PC-3 (cell line): Measurements from ENCODE around the gene COL4A1. TPM values are rescaled to one million over a fixed set of nuclear protein-coding genes. Genes with fewer than 3 reads are reported as not detected.

Experiments
- ATAC-seq: fragments of 200-7000 bp; cut with Tn5 transposase; 2 replicates; pipeline ENCODE4 v1.9.1; 2020; ENCODE audit warnings: mild to moderate bottlenecking, moderate library complexity
- BruUV-seq: library from RNA; stranded (reverse); fragments of 400-500 nt; replicated peaks from 2 replicates; lab custom pipeline; 2021; lab: Mats Ljungman, UMichigan
- CTCF ChIA-PET: fragments of 300-600 bp; sonication (Branson Sonifier 250); formaldehyde crosslinking; loops from one replicate; lab custom pipeline; 2022; ENCODE audit warnings: antibody characterized with exemption; lab: Charles Lee
- POLR2A ChIA-PET: fragments of 300-600 bp; sonication (Branson Sonifier 250); formaldehyde crosslinking; loops from one replicate; lab custom pipeline; 2022; ENCODE audit warnings: antibody characterized with exemption; ENCODE audit not compliant: unreplicated experiment; lab: Charles Lee
- DNase-seq: peaks from one replicate; pipeline ENCODE4 v3.0.0-alpha.2; 2015
- H2AFZ ChIP-seq: fragments of 300-600 bp; sonication (generic); 2 replicates; pipeline ENCODE4 v1.6.0; 2016; ENCODE audit warnings: antibody characterized with exemption, low read length
- H3F3A ChIP-seq: fragments of 300-600 bp; sonication (generic); one replicate; pipeline ENCODE4 v1.6.0; 2017; ENCODE audit warnings: antibody characterized with exemption, low read length, control low read depth, mild to moderate bottlenecking; ENCODE audit not compliant: unreplicated experiment
- H3K27ac ChIP-seq: fragments of 300-600 bp; sonication (generic); 2 replicates; pipeline ENCODE4 v1.5.1; 2016; ENCODE audit warnings: mild to moderate bottlenecking, low read length
- H3K27me3 ChIP-seq: fragments of 300-600 bp; sonication (generic); 2 replicates; pipeline ENCODE4 v1.6.1; 2016; ENCODE audit warnings: low read length, mixed read lengths
- H3K36me3 ChIP-seq: fragments of 300-600 bp; sonication (generic); 2 replicates; pipeline ENCODE4 v1.6.1; 2016; ENCODE audit warnings: low read depth, mixed run types, low read length, mixed read lengths
- H3K4me1 ChIP-seq: fragments of 300-600 bp; sonication (generic); 2 replicates; pipeline ENCODE4 v1.5.1; 2016; ENCODE audit warnings: low read length; ENCODE audit not compliant: insufficient read depth
- H3K4me2 ChIP-seq: fragments of 300-600 bp; sonication (generic); 2 replicates; pipeline ENCODE4 v1.6.0; 2016; ENCODE audit warnings: low read length
- H3K4me3 ChIP-seq: fragments of 300-600 bp; sonication (generic); 2 replicates; pipeline ENCODE4 v1.5.1; 2016; ENCODE audit warnings: mild to moderate bottlenecking, low read length, mixed read lengths
- H3K79me2 ChIP-seq: fragments of 300-600 bp; sonication (generic); 2 replicates; pipeline ENCODE4 v1.6.1; 2017; ENCODE audit warnings: low read length, mixed read lengths
- H3K9ac ChIP-seq: fragments of 300-600 bp; sonication (generic); 2 replicates; pipeline ENCODE4 v1.6.0; 2016; ENCODE audit warnings: mild to moderate bottlenecking, low read length
- H3K9me2 ChIP-seq: fragments of 300-600 bp; sonication (generic); replicated peaks from 2 replicates; pipeline ENCODE4 v1.6.1; 2016; ENCODE audit warnings: mixed run types, low read length, mixed read lengths
- H3K9me3 ChIP-seq: fragments of 300-600 bp; sonication (generic); 2 replicates; pipeline ENCODE4 v1.6.1; 2016; ENCODE audit warnings: low read length, mixed read lengths
- H4K20me1 ChIP-seq: fragments of 300-600 bp; sonication (generic); 2 replicates; pipeline ENCODE4 v1.6.1; 2016; ENCODE audit warnings: low read length, mixed read lengths
- EZH2 ChIP-seq: fragments of 300-600 bp; sonication (generic); IDR thresholded peaks from one replicate; pipeline ENCODE4 v1.6.1; 2017; ENCODE audit warnings: antibody characterized with exemption, mild to moderate bottlenecking, low read length; ENCODE audit not compliant: unreplicated experiment
- EZH2phosphoT487 ChIP-seq: fragments of 300-600 bp; sonication (generic); IDR thresholded peaks from 2 replicates; pipeline ENCODE4 v1.6.1; 2018; ENCODE audit warnings: mild to moderate bottlenecking, antibody characterized with exemption, low read length, borderline replicate concordance
- intact Hi-C: fragments of 100-400 bp; cut with micrococcal nuclease; formaldehyde crosslinking; loops from 2 replicates; pipeline ENCODE4 v1.9.0; 2023
- total RNA-seq: library from RNA; depleted of rRNA; stranded (reverse); fragments of >200 nt; gene quantifications from 2 replicates; pipeline ENCODE4 v1.2.3, GENCODE V29; 2014
- TF ChIP-seq, protein P1 (sequence below): fragments of 300-600 bp; sonication (generic); conservative IDR thresholded peaks from 2 replicates; pipeline ENCODE4 v1.5.1; 2017; ENCODE audit warnings: antibody characterized with exemption, low read depth, mild to moderate bottlenecking, low read length

Gene COL4A1
- total RNA-seq, 1 experiment from 2014 or later = 48.7 TPM

DNA sequence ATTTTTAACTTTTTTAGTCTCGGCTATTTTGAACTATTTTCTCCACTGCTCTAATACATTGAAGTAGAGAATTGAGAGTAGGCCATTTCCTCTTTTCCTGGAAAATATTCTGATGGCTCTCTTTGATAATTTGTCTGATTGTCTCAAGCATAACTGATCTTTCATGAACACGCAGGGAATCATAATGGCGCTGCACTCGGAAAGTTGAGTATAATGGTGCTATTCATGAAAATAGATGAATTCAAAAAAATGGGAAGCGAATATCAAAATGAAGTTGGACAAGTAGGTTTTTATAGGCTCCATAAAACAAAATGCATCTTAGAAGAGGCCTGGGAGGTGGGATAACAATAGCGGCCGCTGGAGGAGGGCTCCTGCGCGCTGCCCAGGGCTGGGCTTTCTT, 29.2 kb upstream of the COL4A1 start:
- H3K9me3 ChIP-seq = no peaks in the 10 kb centered on the region
- no peak overlapping the region for H3K4me3 ChIP-seq
- H3K4me2 ChIP-seq = no peak overlapping the region
- H3K9me2 ChIP-seq = no peaks in the 10 kb centered on the region
- no peaks in the 10 kb centered on the region for H3F3A ChIP-seq
- no peak overlapping the region for H3K27ac ChIP-seq
- intact Hi-C loops = no loop called here
- POLR2A ChIA-PET = no interaction called here
- ATAC-seq (no peak), DNase-seq (no peak)
- H3K9ac ChIP-seq = no peak overlapping the region
- no peaks in the 10 kb centered on the region for H3K27me3 ChIP-seq
- TF ChIP-seq EZH2 (no peak), EZH2phosphoT487 (no peak)
- TF ChIP-seq, protein P1, sequence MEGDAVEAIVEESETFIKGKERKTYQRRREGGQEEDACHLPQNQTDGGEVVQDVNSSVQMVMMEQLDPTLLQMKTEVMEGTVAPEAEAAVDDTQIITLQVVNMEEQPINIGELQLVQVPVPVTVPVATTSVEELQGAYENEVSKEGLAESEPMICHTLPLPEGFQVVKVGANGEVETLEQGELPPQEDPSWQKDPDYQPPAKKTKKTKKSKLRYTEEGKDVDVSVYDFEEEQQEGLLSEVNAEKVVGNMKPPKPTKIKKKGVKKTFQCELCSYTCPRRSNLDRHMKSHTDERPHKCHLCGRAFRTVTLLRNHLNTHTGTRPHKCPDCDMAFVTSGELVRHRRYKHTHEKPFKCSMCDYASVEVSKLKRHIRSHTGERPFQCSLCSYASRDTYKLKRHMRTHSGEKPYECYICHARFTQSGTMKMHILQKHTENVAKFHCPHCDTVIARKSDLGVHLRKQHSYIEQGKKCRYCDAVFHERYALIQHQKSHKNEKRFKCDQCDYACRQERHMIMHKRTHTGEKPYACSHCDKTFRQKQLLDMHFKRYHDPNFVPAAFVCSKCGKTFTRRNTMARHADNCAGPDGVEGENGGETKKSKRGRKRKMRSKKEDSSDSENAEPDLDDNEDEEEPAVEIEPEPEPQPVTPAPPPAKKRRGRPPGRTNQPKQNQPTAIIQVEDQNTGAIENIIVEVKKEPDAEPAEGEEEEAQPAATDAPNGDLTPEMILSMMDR = no peak
- CTCF ChIA-PET = no interaction called here
- BruUV-seq = no TSS peak
- H3K4me1 ChIP-seq = no peaks in the 10 kb centered on the region
- no peak overlapping the region for H2AFZ ChIP-seq
- H3K79me2 ChIP-seq = 0 out of 2 replicates have a peak, but pooled peaks cover 6% of the 10 kb centered on the region
- H4K20me1 ChIP-seq = no peaks in the 10 kb centered on the region
- no peaks in the 10 kb centered on the region for H3K36me3 ChIP-seq

DNA sequence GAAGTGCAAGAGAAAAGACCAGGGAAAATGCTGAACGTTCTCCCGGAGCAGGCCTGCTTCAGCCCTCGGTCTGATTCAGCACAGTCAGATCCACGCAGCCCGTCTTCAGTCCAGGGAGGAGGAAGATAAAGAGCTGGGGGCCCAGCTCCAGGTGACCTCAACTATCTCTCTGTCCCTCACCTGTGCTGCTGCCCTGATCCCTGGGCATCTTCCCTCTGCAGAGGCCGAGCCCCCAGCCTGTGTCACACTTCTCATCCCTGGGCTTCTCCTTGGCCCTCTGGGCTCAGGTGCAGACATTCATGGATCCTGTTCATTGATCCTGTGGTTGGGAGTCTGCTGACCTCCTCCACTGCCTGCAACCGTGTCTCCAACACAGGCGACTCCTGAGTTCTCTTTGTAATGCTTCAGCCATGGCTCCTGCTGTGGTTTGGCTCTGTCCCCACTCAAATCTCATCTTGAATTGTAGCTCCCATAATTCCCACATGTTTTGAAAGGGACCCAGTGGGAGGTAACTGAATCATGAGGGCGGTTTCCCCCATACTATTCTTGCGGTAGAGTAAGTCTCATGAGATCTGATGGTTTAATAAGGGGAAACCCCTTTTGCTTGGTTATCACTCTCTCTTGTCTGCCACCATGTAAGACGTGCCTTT, 28.0 kb upstream of the COL4A1 start:
- Histone ChIP-seq H4K20me1 (no peaks in the 10 kb centered on the region), H3K4me2 (no peak overlapping the region), H3K36me3 (no peaks in the 10 kb centered on the region), H3K9ac (no peak overlapping the region), H3K79me2 (no peaks in the 10 kb centered on the region), H3K4me1 (no peaks in the 10 kb centered on the region), H2AFZ (no peak overlapping the region), H3K27me3 (no peaks in the 10 kb centered on the region), H3K27ac (no peak overlapping the region), H3K9me3 (no peaks in the 10 kb centered on the region), H3K9me2 (no peaks in the 10 kb centered on the region), H3K4me3 (no peak overlapping the region), H3F3A (no peaks in the 10 kb centered on the region)
- CTCF ChIA-PET = no interaction called here
- ATAC-seq (no peak), DNase-seq (no peak)
- intact Hi-C loops = no loop called here
- TF ChIP-seq, protein P1 = no peak
- TF ChIP-seq EZH2phosphoT487 (no peak), EZH2 (no peak)
- BruUV-seq = no TSS peak
- POLR2A ChIA-PET = no interaction called here

DNA sequence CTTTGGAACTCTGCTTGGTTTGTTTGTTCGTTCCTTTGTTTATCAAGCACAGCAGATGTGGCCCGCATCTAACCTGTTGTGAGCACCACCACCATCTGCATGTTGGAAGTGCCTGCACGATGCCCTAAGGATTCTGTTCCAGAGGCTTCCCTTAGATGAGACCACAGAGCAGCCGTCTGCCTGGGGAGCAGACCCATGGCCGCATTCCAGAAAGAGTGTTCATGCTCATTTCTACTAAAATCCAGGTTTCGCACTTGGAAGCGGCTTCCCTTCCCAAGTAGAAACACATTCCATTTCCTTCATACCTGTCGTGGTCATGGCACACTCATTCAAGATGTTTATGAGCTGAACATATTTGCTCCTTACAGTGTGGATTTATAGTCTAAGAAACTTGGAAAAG, 27.3 kb upstream of the COL4A1 start:
- Histone ChIP-seq H4K20me1 (no peaks in the 10 kb centered on the region), H3K9me3 (no peaks in the 10 kb centered on the region), H3K4me1 (no peaks in the 10 kb centered on the region), H3K36me3 (no peaks in the 10 kb centered on the region), H3K4me2 (no peak overlapping the region), H3F3A (no peaks in the 10 kb centered on the region), H3K79me2 (no peaks in the 10 kb centered on the region), H3K9ac (no peak overlapping the region), H3K4me3 (no peak overlapping the region), H3K27ac (no peak overlapping the region), H2AFZ (no peak overlapping the region), H3K9me2 (no peaks in the 10 kb centered on the region), H3K27me3 (no peaks in the 10 kb centered on the region)
- POLR2A ChIA-PET = no interaction called here
- intact Hi-C loops = no loop called here
- ATAC-seq (no peak), DNase-seq (no peak)
- BruUV-seq = no TSS peak
- CTCF ChIA-PET = no interaction called here
- TF ChIP-seq EZH2 (no peak), EZH2phosphoT487 (no peak)
- TF ChIP-seq, protein P1 = no peak
